GM23338 (cell line): Measurements from ENCODE around the gene AP2A1. TPM values are rescaled to one million over a fixed set of nuclear protein-coding genes. Genes with fewer than 3 reads are reported as not detected.
A peak's percentile ranks its signal among the peaks of the same experiment; 100 is the strongest.

Experiments
- ATAC-seq: fragments of 200-7000 bp; cut with Tn5 transposase; 3 replicates; pipeline ENCODE4 v1.9.1; 2020
- DNase-seq: peaks from one replicate; pipeline ENCODE4 v3.0.0-alpha.2; 2015; ENCODE audit warnings: low spot score
- H2AFZ ChIP-seq: fragments of 200-600 bp; sonication (generic); 2 replicates; pipeline ENCODE4 v1.8.0; 2016; ENCODE audit warnings: antibody characterized with exemption, mild to moderate bottlenecking, moderate library complexity
- H3F3A ChIP-seq: fragments of 200-600 bp; sonication (generic); replicated peaks from 2 replicates; pipeline ENCODE4 v1.8.0; 2017; ENCODE audit warnings: antibody characterized with exemption, mixed run types, low read depth
- H3K27ac ChIP-seq: fragments of 200-600 bp; sonication (generic); 2 replicates; pipeline ENCODE4 v1.6.1; 2016; ENCODE audit warnings: low read depth
- H3K27me3 ChIP-seq: fragments of 200-600 bp; sonication (generic); 2 replicates; pipeline ENCODE4 v1.8.0; 2016; ENCODE audit warnings: mild to moderate bottlenecking, mixed run types, moderate library complexity; ENCODE audit not compliant: insufficient read depth
- H3K36me3 ChIP-seq: fragments of 200-600 bp; sonication (generic); 2 replicates; pipeline ENCODE4 v1.8.0; 2016; ENCODE audit warnings: mild to moderate bottlenecking; ENCODE audit not compliant: insufficient read depth
- H3K4me1 ChIP-seq: fragments of 200-600 bp; sonication (generic); 2 replicates; pipeline ENCODE4 v1.8.0; 2016; ENCODE audit warnings: mild to moderate bottlenecking, moderate library complexity; ENCODE audit not compliant: insufficient read depth
- H3K4me2 ChIP-seq: fragments of 200-600 bp; sonication (generic); 2 replicates; pipeline ENCODE4 v1.7.1; 2017; ENCODE audit warnings: mixed run types
- H3K4me3 ChIP-seq: fragments of 200-600 bp; sonication (generic); 2 replicates; pipeline ENCODE4 v1.6.1; 2016; ENCODE audit warnings: mixed run types
- H3K79me2 ChIP-seq: fragments of 200-600 bp; sonication (generic); replicated peaks from 2 replicates; pipeline ENCODE4 v1.8.0; 2017; ENCODE audit warnings: mild to moderate bottlenecking; ENCODE audit not compliant: insufficient read depth
- H3K9me2 ChIP-seq: fragments of 200-600 bp; sonication (generic); 2 replicates; pipeline ENCODE4 v1.8.0; 2017; ENCODE audit not compliant: insufficient read depth
- H4K20me1 ChIP-seq: fragments of 200-600 bp; sonication (generic); replicated peaks from 2 replicates; pipeline ENCODE4 v1.8.0; 2017; ENCODE audit warnings: mild to moderate bottlenecking; ENCODE audit not compliant: insufficient read depth
- H3K27ac Mint-ChIP-seq: 2 replicates; pipeline ENCODE4 v1.8.0; 2020; ENCODE audit warnings: inconsistent platforms, mild to moderate bottlenecking, moderate library complexity, mixed read lengths
- H3K27me3 Mint-ChIP-seq: 3 replicates; pipeline ENCODE4 v1.8.0; 2022; ENCODE audit warnings: low read depth, mild to moderate bottlenecking, moderate library complexity, mixed read lengths, inconsistent platforms; ENCODE audit not compliant: insufficient read depth, poor library complexity
- H3K36me3 Mint-ChIP-seq: 3 replicates; pipeline ENCODE4 v1.8.0; 2021; ENCODE audit warnings: low read depth, mild to moderate bottlenecking, inconsistent platforms, moderate library complexity, mixed read lengths
- H3K4me1 Mint-ChIP-seq: 3 replicates; pipeline ENCODE4 v1.8.0; 2020; ENCODE audit warnings: mild to moderate bottlenecking, inconsistent platforms, mixed read lengths
- H3K4me3 Mint-ChIP-seq: 3 replicates; pipeline ENCODE4 v1.8.0; 2021; ENCODE audit warnings: moderate library complexity, mild to moderate bottlenecking, inconsistent platforms, mixed read lengths
- H3K9me3 Mint-ChIP-seq: 3 replicates; pipeline ENCODE4 v1.8.0; 2020; ENCODE audit warnings: moderate library complexity, mild to moderate bottlenecking, inconsistent platforms, mixed read lengths
- CREB1 ChIP-seq: fragments of 250-450 bp; sonication (Bioruptor Pico); IDR thresholded peaks from 2 replicates; pipeline ENCODE4 v1.5.0; 2020; ENCODE audit warnings: low read depth, mild to moderate bottlenecking, moderate library complexity
- CTCF ChIP-seq, 2 experiments: fragments of 200-600 bp in 1 of 2; sonication (generic) in 1 of 2; conservative IDR thresholded peaks; 2 replicates each; pipeline versions ENCODE4 v1.5.1 to v1.6.1; 2016 to 2017; ENCODE audit warnings: antibody characterized with exemption in 2 of 2, low read depth in 2 of 2, mild to moderate bottlenecking in 2 of 2, moderate library complexity in 1 of 2
- ETS1 ChIP-seq: IDR thresholded peaks from 2 replicates; pipeline ENCODE4 v1.6.1; 2016; ENCODE audit warnings: antibody characterized with exemption
- EZH2 ChIP-seq: fragments of 200-600 bp; sonication (generic); IDR thresholded peaks from one replicate; pipeline ENCODE4 v1.8.0; 2017; ENCODE audit warnings: antibody characterized with exemption, mild to moderate bottlenecking, low read depth; ENCODE audit not compliant: unreplicated experiment
- JUNB ChIP-seq: IDR thresholded peaks from one replicate; pipeline ENCODE4 v1.6.1; 2016; ENCODE audit warnings: antibody characterized with exemption; ENCODE audit not compliant: unreplicated experiment
- NANOG ChIP-seq: IDR thresholded peaks from 2 replicates; pipeline ENCODE4 v1.6.1; 2016; ENCODE audit warnings: antibody characterized with exemption, borderline replicate concordance
- STAT1 ChIP-seq: IDR thresholded peaks from one replicate; pipeline ENCODE4 v1.6.1; 2016; ENCODE audit warnings: antibody characterized with exemption; ENCODE audit not compliant: unreplicated experiment
- ZNF114 ChIP-seq: fragments of 250-450 bp; sonication (Bioruptor Pico); IDR thresholded peaks from 2 replicates; pipeline ENCODE4 v1.5.0; 2020; ENCODE audit warnings: mild to moderate bottlenecking, moderate library complexity
- polyA plus RNA-seq: library from polyadenylated mRNA; unstranded; fragments of >200 nt; fragmentation: Nextera tagmentation; extraction: Ambion mirVana; gene quantifications from 2 replicates; pipeline ENCODE4 v1.2.1, GENCODE V29; 2016
- total RNA-seq: library from RNA; depleted of rRNA; stranded (reverse); fragments of >200 nt; shearing (Covaris generic); gene quantifications from 2 replicates; pipeline ENCODE4 v1.2.3, GENCODE V29; 2014
- TF ChIP-seq, protein P1 (sequence below): fragments of 250-450 bp; sonication (Bioruptor Pico); IDR thresholded peaks from 2 replicates; pipeline ENCODE4 v1.5.0; 2020; ENCODE audit warnings: mild to moderate bottlenecking, moderate library complexity

AP2A1 gene
- total and polyA plus RNA-seq, 2 experiments from 2014 or later: 34.1 to 129 TPM

- H3K79me2 ChIP-seq: no peaks in the 10 kb centered on the region
- TF ChIP-seq CTCF (conservative IDR thresholded peaks at IDR 0.05; ENCODE audit: low read depth in 2 of 2) (no peak), ETS1 (0 out of 2 replicates have a peak, but pooled peaks have one; percentile 40), ZNF114 (CRISPR knock-in tag) (no peak)
- no peak overlapping the region for H3K27ac ChIP-seq
- H3K4me2 ChIP-seq: no peak overlapping the region
- H3K36me3 ChIP-seq: no peaks in the 10 kb centered on the region
- Mint-ChIP-seq H3K4me1 (peaks cover 6% of the 10 kb centered on the region), H3K27me3 (peaks cover 19% of the 10 kb centered on the region), H3K27ac (no peak overlapping the region), H3K4me3 (no peak overlapping the region), H3K9me3 (no peaks in the 10 kb centered on the region; the same call in 2 of the 3 replicates), H3K36me3 (peaks cover 58% of the 10 kb centered on the region)
- DNase-seq (no peak), ATAC-seq (peak; percentile 41; the same call in 2 of the 3 replicates)
- H3K27me3 ChIP-seq: no peaks in the 10 kb centered on the region
- H4K20me1 ChIP-seq: no peaks in the 10 kb centered on the region; the same call in 1 of the 2 replicates
- H3K4me3 ChIP-seq: no peak overlapping the region
- H3K4me1 ChIP-seq: no peaks in the 10 kb centered on the region
- no peaks in the 10 kb centered on the region for H3K9me2 ChIP-seq
- no peak overlapping the region for H2AFZ ChIP-seq
- H3F3A ChIP-seq: 0 out of 2 replicates have a peak, but pooled peaks cover 3% of the 10 kb centered on the region
Measured at GRCh38 chr19:49836176-49837008, 69.6 kb downstream of the AP2A1 start.

DNA sequence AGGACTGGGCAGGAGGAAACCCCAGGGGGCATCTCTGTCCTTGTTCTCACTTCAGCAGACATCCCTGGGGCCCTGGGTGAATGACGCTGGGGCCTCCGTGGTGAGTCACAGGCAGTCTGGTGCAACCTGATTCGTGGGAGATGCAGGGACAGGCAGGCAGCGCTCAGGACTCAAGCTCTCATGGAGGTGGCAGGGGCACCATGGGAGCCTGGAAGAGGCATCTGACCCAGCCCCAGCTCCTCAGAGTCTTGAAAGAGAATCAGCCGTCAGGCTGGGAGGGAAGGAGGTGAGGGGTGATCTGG lies 70.2 kb downstream of the AP2A1 start:
- no peaks in the 10 kb centered on the region for H3K36me3 ChIP-seq
- Mint-ChIP-seq H3K4me3 (no peak overlapping the region), H3K4me1 (peaks cover 6% of the 10 kb centered on the region), H3K9me3 (no peaks in the 10 kb centered on the region; the same call in 2 of the 3 replicates), H3K27ac (no peak overlapping the region), H3K27me3 (peaks cover 19% of the 10 kb centered on the region), H3K36me3 (peaks cover 54% of the 10 kb centered on the region)
- DNase-seq (no peak), ATAC-seq (no peak)
- H3K4me2 ChIP-seq: no peak overlapping the region
- peaks cover 3% of the 10 kb centered on the region; the same call in 1 of the 2 replicates for H4K20me1 ChIP-seq
- 0 out of 2 replicates have a peak, but pooled peaks cover 3% of the 10 kb centered on the region for H3F3A ChIP-seq
- H3K27me3 ChIP-seq: no peaks in the 10 kb centered on the region
- H2AFZ ChIP-seq: no peak overlapping the region
- H3K79me2 ChIP-seq: no peaks in the 10 kb centered on the region
- H3K9me2 ChIP-seq: no peaks in the 10 kb centered on the region
- H3K4me3 ChIP-seq: no peak overlapping the region
- H3K4me1 ChIP-seq: no peaks in the 10 kb centered on the region
- no peak overlapping the region for H3K27ac ChIP-seq
- no peak for TF ChIP-seq NANOG
- TF ChIP-seq ZNF114 (CRISPR knock-in tag): no peak
- TF ChIP-seq, protein P1, sequence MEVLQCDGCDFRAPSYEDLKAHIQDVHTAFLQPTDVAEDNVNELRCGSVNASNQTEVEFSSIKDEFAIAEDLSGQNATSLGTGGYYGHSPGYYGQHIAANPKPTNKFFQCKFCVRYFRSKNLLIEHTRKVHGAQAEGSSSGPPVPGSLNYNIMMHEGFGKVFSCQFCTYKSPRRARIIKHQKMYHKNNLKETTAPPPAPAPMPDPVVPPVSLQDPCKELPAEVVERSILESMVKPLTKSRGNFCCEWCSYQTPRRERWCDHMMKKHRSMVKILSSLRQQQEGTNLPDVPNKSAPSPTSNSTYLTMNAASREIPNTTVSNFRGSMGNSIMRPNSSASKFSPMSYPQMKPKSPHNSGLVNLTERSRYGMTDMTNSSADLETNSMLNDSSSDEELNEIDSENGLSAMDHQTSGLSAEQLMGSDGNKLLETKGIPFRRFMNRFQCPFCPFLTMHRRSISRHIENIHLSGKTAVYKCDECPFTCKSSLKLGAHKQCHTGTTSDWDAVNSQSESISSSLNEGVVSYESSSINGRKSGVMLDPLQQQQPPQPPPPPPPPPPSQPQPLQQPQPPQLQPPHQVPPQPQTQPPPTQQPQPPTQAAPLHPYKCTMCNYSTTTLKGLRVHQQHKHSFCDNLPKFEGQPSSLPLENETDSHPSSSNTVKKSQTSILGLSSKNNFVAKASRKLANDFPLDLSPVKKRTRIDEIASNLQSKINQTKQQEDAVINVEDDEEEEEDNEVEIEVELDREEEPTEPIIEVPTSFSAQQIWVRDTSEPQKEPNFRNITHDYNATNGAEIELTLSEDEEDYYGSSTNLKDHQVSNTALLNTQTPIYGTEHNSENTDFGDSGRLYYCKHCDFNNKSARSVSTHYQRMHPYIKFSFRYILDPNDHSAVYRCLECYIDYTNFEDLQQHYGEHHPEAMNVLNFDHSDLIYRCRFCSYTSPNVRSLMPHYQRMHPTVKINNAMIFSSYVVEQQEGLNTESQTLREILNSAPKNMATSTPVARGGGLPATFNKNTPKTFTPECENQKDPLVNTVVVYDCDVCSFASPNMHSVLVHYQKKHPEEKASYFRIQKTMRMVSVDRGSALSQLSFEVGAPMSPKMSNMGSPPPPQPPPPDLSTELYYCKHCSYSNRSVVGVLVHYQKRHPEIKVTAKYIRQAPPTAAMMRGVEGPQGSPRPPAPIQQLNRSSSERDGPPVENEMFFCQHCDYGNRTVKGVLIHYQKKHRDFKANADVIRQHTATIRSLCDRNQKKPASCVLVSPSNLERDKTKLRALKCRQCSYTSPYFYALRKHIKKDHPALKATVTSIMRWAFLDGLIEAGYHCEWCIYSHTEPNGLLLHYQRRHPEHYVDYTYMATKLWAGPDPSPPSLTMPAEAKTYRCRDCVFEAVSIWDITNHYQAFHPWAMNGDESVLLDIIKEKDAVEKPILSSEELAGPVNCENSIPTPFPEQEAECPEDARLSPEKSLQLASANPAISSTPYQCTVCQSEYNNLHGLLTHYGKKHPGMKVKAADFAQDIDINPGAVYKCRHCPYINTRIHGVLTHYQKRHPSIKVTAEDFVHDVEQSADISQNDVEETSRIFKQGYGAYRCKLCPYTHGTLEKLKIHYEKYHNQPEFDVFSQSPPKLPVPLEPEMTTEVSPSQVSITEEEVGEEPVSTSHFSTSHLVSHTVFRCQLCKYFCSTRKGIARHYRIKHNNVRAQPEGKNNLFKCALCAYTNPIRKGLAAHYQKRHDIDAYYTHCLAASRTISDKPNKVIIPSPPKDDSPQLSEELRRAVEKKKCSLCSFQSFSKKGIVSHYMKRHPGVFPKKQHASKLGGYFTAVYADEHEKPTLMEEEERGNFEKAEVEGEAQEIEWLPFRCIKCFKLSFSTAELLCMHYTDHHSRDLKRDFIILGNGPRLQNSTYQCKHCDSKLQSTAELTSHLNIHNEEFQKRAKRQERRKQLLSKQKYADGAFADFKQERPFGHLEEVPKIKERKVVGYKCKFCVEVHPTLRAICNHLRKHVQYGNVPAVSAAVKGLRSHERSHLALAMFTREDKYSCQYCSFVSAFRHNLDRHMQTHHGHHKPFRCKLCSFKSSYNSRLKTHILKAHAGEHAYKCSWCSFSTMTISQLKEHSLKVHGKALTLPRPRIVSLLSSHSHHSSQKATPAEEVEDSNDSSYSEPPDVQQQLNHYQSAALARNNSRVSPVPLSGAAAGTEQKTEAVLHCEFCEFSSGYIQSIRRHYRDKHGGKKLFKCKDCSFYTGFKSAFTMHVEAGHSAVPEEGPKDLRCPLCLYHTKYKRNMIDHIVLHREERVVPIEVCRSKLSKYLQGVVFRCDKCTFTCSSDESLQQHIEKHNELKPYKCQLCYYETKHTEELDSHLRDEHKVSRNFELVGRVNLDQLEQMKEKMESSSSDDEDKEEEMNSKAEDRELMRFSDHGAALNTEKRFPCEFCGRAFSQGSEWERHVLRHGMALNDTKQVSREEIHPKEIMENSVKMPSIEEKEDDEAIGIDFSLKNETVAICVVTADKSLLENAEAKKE (CRISPR knock-in tag): no peak
- no peak for TF ChIP-seq CREB1 (CRISPR knock-in tag)
- no peak for TF ChIP-seq EZH2
- TF ChIP-seq JUNB: no peak
- no peak for TF ChIP-seq STAT1
- no peak for TF ChIP-seq CTCF (conservative IDR thresholded peaks at IDR 0.05; ENCODE audit: low read depth in 2 of 2)
